Left lobe of liver (tissue), 2 donors: ENCODE measurements around the gene DPRX. TPM values are rescaled to one million over a fixed set of nuclear protein-coding genes. Genes with fewer than 3 reads are reported as not detected.
A peak's percentile ranks its signal among the peaks of the same experiment; 100 is the strongest.
"Not testable (repeated sequence)": the region's sequence is repeated elsewhere in the genome, so short reads cannot be mapped to it uniquely, and the experiment has no call there.

Experiments
- ATAC-seq: fragments of 200-7000 bp; cut with Tn5 transposase; one replicate; pipeline ENCODE4 v1.9.1; 2020; ENCODE audit warnings: mild to moderate bottlenecking, moderate library complexity
- DNase-seq: peaks from one replicate; pipeline ENCODE4 v3.0.0-alpha.2; 2020; ENCODE audit warnings: low spot score
- total RNA-seq: library from RNA; stranded (reverse); gene quantifications from one replicate; pipeline ENCODE4 v1.2.1, GENCODE V29; 2021
- donor health status: DM: no; HTN: no; CAD: no; lungs with moderate emphysema.
- donor health status: DM: no; HTN: yes; CAD: no.

The DPRX gene
- total RNA-seq, 1 donor from 2014 or later, result not detected

DNA sequence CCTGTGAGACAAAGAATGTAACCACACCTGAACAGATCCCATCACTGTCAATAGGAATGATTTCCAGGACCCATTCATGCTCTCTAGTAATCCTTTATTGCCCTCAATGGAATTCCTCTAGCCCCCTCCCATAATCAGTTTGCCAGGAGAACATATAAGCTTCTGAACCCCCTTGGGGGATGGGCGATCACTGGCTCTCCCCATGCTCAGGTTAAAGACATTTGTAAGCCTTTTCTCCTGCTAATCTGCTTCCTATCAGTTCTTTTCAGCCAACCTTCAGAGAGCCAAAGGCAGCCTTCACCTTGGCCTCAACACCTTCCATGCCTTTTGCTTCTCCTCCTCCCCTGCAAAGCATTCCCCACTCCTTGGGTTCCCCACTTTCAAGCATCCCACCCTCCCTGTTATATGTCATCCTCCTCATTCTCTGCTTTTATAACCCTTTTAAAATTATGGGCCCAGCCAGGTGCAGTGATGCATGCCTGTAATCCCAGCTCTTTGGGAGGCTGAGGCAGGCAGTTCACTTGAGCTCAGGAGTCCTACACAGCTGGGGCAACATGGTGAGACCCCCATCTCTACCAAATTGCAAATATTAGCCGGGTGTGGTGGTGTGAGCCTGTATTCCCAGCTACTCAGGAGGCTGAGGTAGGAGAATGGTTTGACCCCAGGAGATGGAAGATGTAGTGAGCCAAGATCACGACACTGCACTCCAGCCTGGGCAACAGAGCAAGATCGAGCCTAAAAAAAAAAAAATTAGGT, 12.4 kb downstream of the DPRX start:
- DNase-seq, result no peak
- ATAC-seq, result no peak

DNA sequence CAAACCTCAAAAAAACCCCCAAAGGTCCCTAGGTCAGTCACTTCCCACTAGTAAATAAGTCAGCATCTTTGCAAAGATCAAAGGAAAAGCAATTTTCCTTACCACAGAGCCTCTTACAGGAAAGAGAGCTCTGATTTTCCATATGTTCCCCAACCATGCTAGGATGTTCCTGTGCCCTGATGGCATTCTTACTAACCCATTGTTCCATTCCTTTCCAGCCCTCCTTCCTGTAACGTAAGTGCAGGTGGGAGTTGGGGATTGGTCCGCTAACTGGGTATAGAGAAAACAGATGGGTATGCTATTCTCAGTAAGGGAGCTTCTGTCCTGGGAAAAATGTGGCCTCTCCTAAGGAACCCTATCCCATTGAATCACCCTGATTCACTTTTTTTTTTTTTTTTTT, 14.3 kb downstream of the DPRX start:
- ATAC-seq (no peak), DNase-seq (no peak)

DNA sequence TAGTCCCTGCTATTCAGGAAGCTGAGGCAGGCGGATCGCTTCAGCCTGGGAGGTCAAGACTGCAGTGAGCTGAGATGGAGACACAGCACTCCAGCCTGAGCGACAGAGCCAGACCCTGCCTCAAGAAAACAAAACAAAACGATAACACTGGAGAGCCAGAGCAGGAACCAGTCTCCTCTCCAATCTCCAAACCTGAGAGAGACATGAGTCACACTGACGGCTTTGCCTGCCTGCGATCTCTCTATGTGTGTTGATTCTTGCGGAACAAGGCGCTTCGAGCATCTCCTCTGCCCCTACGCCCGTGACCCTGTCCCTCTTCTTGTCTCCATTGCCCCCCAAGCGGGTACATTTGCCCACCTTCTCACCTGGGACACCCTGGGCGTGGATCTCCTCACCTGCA, 15.6 kb downstream of the DPRX start:
- no peak for ATAC-seq
- no peak for DNase-seq

DNA sequence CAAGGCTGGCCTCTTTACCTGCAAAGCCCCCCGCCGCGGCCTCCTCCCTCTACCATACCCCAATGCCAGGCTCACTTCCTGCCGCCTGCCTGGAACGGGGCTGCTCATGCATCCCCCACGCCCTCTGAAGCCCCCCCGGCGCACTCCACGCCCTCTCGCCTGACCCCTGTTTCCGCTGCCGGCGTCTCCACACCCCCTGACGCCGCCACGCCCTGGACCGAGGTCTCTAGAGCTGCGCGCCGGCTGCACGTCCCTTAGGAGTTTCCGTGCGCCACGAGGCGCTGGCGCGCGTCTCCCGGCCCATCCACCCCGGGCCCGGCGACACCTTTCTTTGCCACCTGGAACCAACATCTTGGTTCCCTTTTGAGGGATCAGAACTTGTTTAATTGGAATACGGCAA, 16.0 kb downstream of the DPRX start:
- no peak for DNase-seq
- ATAC-seq, result no peak

DNA sequence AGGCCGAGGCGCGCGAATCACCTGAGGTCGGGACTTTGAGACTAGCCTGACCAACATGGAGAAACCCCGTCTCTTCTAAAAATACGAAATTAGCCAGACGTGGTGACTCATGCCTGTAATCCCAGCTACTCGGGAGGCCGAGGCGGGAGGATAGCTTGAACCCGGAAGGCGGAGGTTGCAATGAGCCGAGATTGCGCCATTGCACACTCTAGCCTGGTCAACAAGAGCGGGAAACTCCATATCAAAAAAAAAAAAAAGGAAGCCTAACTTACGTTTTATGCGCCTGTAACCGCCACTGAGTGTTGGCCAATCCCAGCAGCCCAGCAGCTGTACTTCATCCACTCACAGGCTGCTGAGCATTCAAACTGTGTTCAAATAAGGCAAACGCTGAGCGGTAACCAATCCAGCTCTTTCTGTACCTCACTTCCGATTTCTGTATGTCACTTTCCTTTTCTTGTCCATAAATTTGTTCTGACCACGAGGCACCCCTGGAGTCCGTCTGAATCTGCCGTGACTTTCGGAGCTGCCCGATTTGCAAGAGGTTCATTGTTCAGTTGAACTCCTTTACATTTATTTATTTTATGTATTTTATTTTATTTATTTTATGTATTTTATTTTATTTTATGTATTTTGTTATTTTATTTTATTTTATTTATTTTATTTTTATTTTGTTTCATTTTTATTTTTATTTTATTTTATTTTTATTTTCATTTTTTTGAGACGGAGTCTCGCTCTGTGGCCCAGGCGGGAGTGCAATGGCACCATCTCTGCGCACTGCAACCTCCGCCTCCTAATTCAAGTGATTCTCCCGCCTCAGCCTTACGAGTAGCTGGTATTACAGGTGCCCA, 18.2 kb downstream of the DPRX start:
- ATAC-seq, result no peak
- no peak for DNase-seq

DNA sequence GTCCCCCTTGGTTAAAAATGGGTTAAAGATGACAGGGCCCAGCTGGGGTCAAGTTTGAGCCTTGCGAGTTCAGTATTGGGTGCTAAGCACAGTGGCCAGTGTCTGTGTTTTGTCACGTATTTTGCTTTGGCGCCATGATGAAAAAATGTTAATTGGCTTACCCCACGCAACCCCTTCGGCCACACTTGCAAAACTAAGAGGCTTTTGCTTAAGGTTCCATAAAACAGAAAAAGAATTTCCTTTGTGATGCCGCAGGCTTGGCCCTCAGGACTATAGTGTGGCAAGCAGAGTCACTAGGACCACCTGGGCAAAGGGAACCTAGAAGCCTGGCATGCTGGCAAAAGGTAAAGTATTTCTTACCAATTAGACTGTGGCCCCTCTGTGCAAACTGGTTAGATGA, 20.7 kb downstream of the DPRX start:
- ATAC-seq (no peak), DNase-seq (no peak)

DNA sequence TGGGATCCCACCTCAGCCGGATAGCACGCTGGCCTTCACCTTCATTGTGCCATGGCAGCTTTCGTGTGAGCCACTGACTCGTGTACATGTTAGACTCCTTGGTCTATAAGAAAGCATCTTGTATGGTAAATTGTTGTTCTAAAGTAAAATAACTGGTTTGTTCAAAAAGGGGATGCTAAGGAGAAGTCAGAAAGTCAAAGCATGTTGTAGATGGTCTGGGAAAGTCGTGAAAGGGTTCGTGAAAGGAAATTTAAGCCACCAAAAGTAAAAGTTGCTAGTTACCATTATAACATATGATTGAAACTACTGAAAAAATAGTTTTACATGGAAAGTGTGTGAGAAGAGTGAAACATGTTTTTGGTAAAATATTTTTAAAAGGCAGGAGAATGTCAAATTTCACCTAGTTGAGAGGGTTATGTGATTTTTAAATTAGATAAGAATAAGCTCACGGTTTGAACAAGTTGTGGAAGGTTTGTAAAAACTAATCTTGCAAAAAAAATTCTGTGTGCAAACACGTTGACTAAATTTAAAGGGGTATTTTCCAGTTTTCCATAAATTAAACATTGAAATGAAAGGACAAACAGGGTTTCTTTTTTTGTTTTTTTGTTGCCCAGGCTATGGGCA, 23.4 kb downstream of the DPRX start:
- no peak for DNase-seq
- ATAC-seq, result no peak

DNA sequence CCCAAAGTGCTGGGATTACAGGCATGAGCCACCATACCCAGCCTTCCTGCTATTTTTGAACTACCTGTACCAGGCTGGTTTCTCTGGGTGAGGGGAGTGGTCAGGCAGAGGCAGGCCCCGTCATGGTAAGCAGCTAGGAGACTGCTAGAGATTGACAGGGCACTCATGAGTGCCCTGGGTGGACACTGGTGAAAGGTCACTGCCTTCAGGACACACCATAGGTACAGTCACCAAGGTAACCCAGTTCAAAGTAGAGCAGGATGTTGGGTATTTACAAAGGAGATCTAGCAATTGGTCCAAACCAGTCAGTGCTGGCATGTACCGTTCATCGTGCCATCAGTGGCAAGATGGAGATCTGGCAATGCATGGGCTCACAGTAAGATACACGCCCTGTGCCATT, 25.5 kb downstream of the DPRX start:
- ATAC-seq (no peak), DNase-seq (no peak)

DNA sequence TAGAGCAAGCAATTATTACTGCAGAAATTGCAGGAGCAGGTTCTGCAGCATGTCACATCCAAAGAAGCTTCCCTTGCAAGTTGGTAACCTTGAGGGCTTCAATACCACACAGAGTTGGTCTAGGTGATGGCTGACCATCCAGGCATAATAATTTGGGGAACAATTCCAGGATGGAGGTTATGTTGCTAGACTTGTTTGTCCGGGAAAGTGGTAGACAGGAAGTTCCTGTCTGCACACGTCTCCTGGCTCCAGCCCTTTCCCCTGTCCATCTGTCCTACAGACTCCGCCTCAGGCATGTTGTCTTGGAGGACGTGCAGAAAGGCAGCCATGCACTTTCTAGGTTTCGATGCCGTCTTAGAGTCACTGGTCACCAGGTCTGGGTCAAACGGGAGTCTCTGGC, 26.0 kb downstream of the DPRX start:
- no peak for ATAC-seq
- no peak for DNase-seq

DNA sequence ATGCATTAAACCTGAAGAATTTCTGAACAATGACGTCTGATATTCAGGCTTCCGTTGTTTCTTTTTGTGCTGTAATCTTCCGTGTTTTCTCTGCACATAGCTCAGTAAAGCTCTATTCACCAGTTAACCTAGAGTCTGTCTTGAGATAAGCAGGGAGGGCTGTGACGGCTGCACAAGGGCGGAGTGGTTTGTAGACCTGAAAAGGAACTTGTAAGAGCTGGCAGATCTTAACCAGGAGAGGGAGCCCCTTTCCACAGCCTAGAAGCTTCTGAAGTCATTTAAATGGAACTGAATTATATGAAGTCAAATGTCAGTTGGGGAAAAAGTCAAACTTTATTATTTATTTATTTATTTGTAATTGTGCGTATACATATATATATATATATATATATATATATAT, 27.5 kb downstream of the DPRX start:
- no peak for DNase-seq

DNA sequence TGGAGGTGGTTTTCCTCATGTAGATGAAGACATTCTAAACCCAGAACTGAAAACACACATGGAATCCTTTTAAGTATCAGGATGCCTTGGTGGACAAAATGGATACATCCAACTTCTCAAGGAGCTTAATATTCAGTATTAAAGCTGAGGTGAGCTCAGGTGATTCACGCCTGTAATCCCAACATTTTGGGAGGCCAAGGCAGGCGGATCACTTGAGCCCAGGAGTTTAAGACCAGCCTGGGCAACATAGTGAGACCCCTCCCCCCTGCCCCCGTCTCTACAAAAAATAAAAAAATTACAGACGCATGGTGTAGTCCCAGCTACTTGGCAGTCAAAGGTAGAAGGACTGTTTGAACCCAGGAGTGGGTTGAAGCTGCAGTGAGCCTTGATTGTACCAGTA, 28.8 kb downstream of the DPRX start:
- ATAC-seq (no peak), DNase-seq (no peak)

More for the DNA sequence above, 27.5 kb downstream of the DPRX start:
- ATAC-seq, result peak; percentile 44

DNA sequence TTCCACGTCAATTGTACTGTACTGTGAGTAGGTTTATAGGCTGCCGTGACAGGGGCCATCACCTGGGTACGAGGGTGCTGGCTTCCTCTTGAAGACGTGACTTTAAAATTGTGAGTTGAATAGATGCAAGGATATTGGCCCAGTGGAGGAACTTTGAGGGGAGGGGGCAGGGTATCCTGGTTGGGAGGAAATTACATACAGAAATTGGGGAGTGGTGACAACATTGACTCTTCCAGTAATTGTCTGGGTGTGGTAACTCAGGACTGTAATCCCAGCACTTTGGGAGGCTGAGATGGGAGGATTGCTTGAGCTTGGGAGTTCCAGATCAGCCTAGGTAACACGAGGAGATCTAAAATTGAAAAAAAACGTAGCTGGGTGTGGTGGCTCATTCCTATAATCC, 30.4 kb downstream of the DPRX start:
- ATAC-seq, result no peak
- no peak for DNase-seq

DNA sequence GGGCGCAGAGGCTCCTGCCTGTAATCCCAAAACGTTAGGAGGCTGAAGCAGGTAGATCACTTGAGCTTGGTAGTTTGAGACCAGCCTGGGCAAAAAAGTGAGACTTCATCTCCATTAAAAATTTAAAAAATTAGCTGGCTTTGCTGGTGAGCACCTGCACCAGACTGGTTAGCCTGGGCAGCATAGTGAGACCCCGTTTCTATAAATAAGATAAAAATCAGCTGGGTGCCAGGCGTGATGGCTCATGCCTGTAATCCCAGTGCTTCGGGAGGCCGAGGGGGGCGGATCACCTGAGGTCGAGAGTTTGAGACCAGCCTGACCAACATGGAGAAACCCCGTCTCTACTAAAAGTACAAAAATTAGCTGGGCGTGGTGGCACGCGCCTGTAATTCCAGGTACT, 32.4 kb downstream of the DPRX start:
- ATAC-seq (no peak), DNase-seq (no peak)

DNA sequence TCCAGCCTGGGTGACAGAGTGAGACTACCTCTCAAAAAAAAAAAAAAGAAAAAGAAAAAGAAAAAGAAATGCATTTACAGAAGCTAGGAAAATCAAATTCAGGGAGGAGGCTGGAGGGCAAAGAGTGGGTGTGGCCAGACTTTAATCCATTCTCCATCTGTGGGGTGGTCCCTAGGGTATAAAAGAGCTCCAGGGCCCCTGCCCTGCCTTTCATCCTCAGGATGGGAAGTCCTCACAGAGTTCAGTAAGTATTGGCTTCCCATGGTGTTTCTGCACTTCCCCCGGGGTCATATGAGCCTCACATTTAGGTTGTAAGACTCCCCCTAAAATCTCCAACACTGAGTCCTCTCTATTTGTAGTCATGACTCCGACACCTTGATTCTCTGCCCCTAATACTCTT, 33.0 kb downstream of the DPRX start:
- ATAC-seq, result no peak
- no peak for DNase-seq

DNA sequence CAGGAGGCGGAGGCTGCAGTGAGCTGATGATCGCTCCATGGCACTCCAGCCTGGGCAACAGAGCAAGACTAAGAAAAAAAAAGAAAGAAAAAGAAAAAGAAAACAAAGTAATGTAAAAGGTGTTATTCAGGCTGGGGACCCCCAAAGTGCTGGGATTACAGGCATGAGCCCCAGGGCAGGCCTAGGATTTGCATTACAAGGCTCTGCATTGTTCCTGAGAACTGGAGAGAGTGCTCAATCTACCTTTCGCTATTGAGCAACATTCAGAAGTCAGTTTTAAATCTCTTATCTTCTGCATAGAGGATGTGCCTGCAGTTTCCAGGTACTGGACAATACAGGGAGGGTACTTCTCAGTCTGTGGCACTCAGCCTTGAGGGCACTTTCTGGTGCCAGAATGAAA, 34.5 kb downstream of the DPRX start:
- not testable (repeated sequence) for DNase-seq, ATAC-seq

DNA sequence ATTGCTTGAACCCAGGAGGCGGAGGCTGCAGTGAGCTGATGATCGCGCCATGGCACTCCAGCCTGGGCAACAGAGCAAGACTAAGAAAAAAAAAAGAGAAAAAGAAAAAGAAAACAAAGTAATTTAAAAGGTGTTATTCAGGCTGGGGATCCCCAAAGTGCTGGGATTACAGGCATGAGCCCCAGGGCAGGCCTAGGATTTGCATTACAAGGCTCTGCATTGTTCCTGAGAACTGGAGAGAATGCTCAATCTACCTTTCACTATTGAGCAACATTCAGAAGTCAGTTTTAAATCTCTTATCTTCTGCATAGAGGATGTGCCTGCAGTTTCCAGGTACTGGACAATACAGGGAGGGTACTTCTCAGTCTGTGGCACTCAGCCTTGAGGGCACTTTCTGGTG, 37.0 kb downstream of the DPRX start:
- DNase-seq, ATAC-seq: not testable (repeated sequence)

DNA sequence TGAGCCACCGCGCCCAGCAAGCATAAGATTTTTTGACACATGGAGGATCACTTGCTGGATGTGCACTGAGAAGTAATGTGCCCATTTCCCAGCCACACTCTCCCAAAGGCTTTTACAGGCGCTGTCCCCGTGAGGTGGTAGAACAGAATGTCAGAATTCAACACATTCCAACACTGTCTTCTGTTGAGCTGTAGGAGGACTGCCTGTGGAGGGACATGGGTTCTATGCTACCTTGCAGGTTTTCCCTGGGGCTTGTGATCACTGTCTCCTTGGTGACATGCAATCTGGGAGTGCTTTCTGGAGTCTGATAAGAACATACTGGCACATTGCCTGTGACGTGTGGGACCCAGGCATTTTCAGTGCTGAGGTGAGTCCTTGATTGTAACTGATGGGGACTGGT, 38.5 kb downstream of the DPRX start:
- DNase-seq (no peak), ATAC-seq (no peak)

DNA sequence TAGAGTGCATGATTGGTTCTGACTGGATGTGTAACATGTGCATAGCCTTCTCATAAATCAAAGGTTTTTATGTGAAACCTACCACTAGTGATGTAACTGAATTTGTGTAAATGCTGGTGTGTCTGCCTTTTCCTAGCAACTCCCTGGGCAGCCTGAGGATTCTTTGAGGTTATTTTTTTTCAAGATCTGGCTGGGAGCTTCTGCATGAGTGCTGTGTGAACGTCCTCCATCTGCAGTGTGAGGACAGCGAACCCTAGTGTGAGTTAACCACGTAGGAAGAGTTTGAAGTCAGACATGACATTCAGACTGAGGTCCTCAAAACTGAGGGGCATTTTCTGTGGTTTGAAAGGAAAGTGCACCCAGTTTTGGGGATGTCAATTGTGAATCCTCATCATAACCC, 39.9 kb downstream of the DPRX start:
- ATAC-seq, result no peak
- no peak for DNase-seq
